ENCODE data around the gene PRR19. TPM values are rescaled to one million over a fixed set of nuclear protein-coding genes. Genes with fewer than 3 reads are reported as not detected.
"Not testable (repeated sequence)": the region's sequence is repeated elsewhere in the genome, so short reads cannot be mapped to it uniquely, and the experiment has no call there.

PRR19 gene
- total RNA-seq, 2 experiments from 2014 or later, result 0.16 TPM; not detected in 1

GRCh38 chr19:42334697-42335373 lies 32.9 kb downstream of the PRR19 start:
- H3K36me3 ChIP-seq (ENCODE audit: insufficient read depth, low read length), result peaks cover 2% of the 10 kb centered on the region
- Mint-ChIP-seq H3K27me3 (no peaks in the 10 kb centered on the region), H3K4me1 (ENCODE audit: low read depth) (no peaks in the 10 kb centered on the region), H3K4me3 (no peak overlapping the region), H3K27ac (no peak overlapping the region), H3K36me3 (ENCODE audit: low read depth) (no peaks in the 10 kb centered on the region), H3K9me3 (no peaks in the 10 kb centered on the region)
- no peak overlapping the region for H3K4me3 ChIP-seq (ENCODE audit: low read length)
- no peaks in the 10 kb centered on the region for H3K27me3 ChIP-seq (ENCODE audit: control insufficient read depth in 1 of 2, insufficient read depth in 2 of 2, low read length in 2 of 2)
- ChIA-PET CTCF (no interaction called here), POLR2A (no interaction called here)
- H3K4me1 ChIP-seq (ENCODE audit: insufficient read depth, low read length), result no peaks in the 10 kb centered on the region
- ATAC-seq (ENCODE audit: poor library complexity) (no peak), DNase-seq (no peak)
- TF ChIP-seq CTCF (IDR thresholded peaks at IDR 0.05), result no peak
- no peak overlapping the region for H3K27ac ChIP-seq (ENCODE audit: low read depth in 1 of 2, low read length in 2 of 2)
- H3K9me3 ChIP-seq (ENCODE audit: control insufficient read depth in 1 of 2, insufficient read depth in 1 of 2, low read length in 2 of 2), result no peaks in the 10 kb centered on the region
- intact Hi-C loops (cut with DNase I, micrococcal nuclease), result no loop called here

- Histone ChIP-seq H3K4me1 (ENCODE audit: insufficient read depth, low read length) (no peaks in the 10 kb centered on the region), H3K36me3 (ENCODE audit: insufficient read depth, low read length) (peaks cover 2% of the 10 kb centered on the region), H3K9me3 (ENCODE audit: control insufficient read depth in 1 of 2, insufficient read depth in 1 of 2, low read length in 2 of 2) (no peaks in the 10 kb centered on the region), H3K27ac (ENCODE audit: low read depth in 1 of 2, low read length in 2 of 2) (no peak overlapping the region), H3K4me3 (ENCODE audit: low read length) (no peak overlapping the region), H3K27me3 (ENCODE audit: control insufficient read depth in 1 of 2, insufficient read depth in 2 of 2, low read length in 2 of 2) (no peaks in the 10 kb centered on the region)
- intact Hi-C loops (cut with DNase I, micrococcal nuclease), result no loop called here
- H3K9me3 Mint-ChIP-seq, result no peaks in the 10 kb centered on the region
- H3K4me3 Mint-ChIP-seq, result no peak overlapping the region
- H3K27me3 Mint-ChIP-seq, result no peaks in the 10 kb centered on the region
- DNase-seq, result no peak
- ChIA-PET POLR2A (no interaction called here), CTCF (no interaction called here)
- no peak for TF ChIP-seq CTCF (IDR thresholded peaks at IDR 0.05)
- H3K36me3 Mint-ChIP-seq (ENCODE audit: low read depth), result no peaks in the 10 kb centered on the region
- no peak for ATAC-seq (ENCODE audit: poor library complexity)
- no peaks in the 10 kb centered on the region for H3K4me1 Mint-ChIP-seq (ENCODE audit: low read depth)
- H3K27ac Mint-ChIP-seq, result no peak overlapping the region
These were observed 33.5 kb downstream of the PRR19 start for GRCh38 chr19:42335374-42335936.

- POLR2A ChIA-PET, result no interaction called here
- no peaks in the 10 kb centered on the region for H3K4me1 ChIP-seq (ENCODE audit: insufficient read depth, low read length)
- Mint-ChIP-seq H3K27me3 (no peaks in the 10 kb centered on the region), H3K9me3 (no peaks in the 10 kb centered on the region), H3K27ac (no peak overlapping the region), H3K36me3 (ENCODE audit: low read depth) (no peaks in the 10 kb centered on the region), H3K4me1 (ENCODE audit: low read depth) (no peaks in the 10 kb centered on the region), H3K4me3 (no peak overlapping the region)
- H3K36me3 ChIP-seq (ENCODE audit: insufficient read depth, low read length), result peaks cover 2% of the 10 kb centered on the region
- no peaks in the 10 kb centered on the region for H3K9me3 ChIP-seq (ENCODE audit: control insufficient read depth in 1 of 2, insufficient read depth in 1 of 2, low read length in 2 of 2)
- CTCF ChIA-PET, result no interaction called here
- intact Hi-C loops (cut with DNase I, micrococcal nuclease), result no loop called here
- DNase-seq (no peak), ATAC-seq (ENCODE audit: poor library complexity) (no peak)
- H3K27me3 ChIP-seq (ENCODE audit: control insufficient read depth in 1 of 2, insufficient read depth in 2 of 2, low read length in 2 of 2), result no peaks in the 10 kb centered on the region
- no peak overlapping the region for H3K4me3 ChIP-seq (ENCODE audit: low read length)
- no peak overlapping the region for H3K27ac ChIP-seq (ENCODE audit: low read depth in 1 of 2, low read length in 2 of 2)
- TF ChIP-seq CTCF (IDR thresholded peaks at IDR 0.05), result no peak
These were observed 34.0 kb downstream of the PRR19 start for GRCh38 chr19:42335971-42336370.

GRCh38 chr19:42339126-42339860 lies 37.4 kb downstream of the PRR19 start:
- H3K36me3 ChIP-seq (ENCODE audit: insufficient read depth, low read length); H3K27ac Mint-ChIP-seq; H3K9me3 ChIP-seq (ENCODE audit: control insufficient read depth in 1 of 2, insufficient read depth in 1 of 2, low read length in 2 of 2); ATAC-seq (ENCODE audit: poor library complexity); H3K9me3 Mint-ChIP-seq; H3K27me3 ChIP-seq (ENCODE audit: control insufficient read depth in 1 of 2, insufficient read depth in 2 of 2, low read length in 2 of 2); CTCF ChIA-PET; H3K4me3 Mint-ChIP-seq; H3K27ac ChIP-seq (ENCODE audit: low read depth in 1 of 2, low read length in 2 of 2); intact Hi-C loops (cut with DNase I, micrococcal nuclease); H3K4me3 ChIP-seq (ENCODE audit: low read length); DNase-seq; H3K4me1 Mint-ChIP-seq (ENCODE audit: low read depth); POLR2A ChIA-PET; H3K27me3 Mint-ChIP-seq; H3K4me1 ChIP-seq (ENCODE audit: insufficient read depth, low read length): not testable (repeated sequence)
- H3K36me3 Mint-ChIP-seq (ENCODE audit: low read depth), result peaks cover 10% of the 10 kb centered on the region

GRCh38 chr19:42339922-42340321 lies 38.0 kb downstream of the PRR19 start:
- H3K9me3 ChIP-seq (ENCODE audit: control insufficient read depth in 1 of 2, insufficient read depth in 1 of 2, low read length in 2 of 2); ATAC-seq (ENCODE audit: poor library complexity); DNase-seq; H3K4me1 Mint-ChIP-seq (ENCODE audit: low read depth); H3K36me3 ChIP-seq (ENCODE audit: insufficient read depth, low read length); H3K27me3 Mint-ChIP-seq; H3K4me1 ChIP-seq (ENCODE audit: insufficient read depth, low read length); intact Hi-C loops (cut with DNase I, micrococcal nuclease); H3K4me3 Mint-ChIP-seq; POLR2A ChIA-PET; H3K4me3 ChIP-seq (ENCODE audit: low read length); H3K27ac Mint-ChIP-seq; H3K9me3 Mint-ChIP-seq; CTCF ChIA-PET; H3K27me3 ChIP-seq (ENCODE audit: control insufficient read depth in 1 of 2, insufficient read depth in 2 of 2, low read length in 2 of 2); H3K27ac ChIP-seq (ENCODE audit: low read depth in 1 of 2, low read length in 2 of 2): not testable (repeated sequence)
- peaks cover 10% of the 10 kb centered on the region for H3K36me3 Mint-ChIP-seq (ENCODE audit: low read depth)

All from CD4-positive, alpha-beta T cell (primary cell).